Kasumi-1 (cell line): ENCODE measurements around the gene PTPRS.
"Not testable (repeated sequence)": the region's sequence is repeated elsewhere in the genome, so short reads cannot be mapped to it uniquely, and the experiment has no call there.

Experiments used
- DNase-seq, 2 experiments: peaks; one replicate each; lab custom pipeline; 2025; lab: John Stamatoyannopoulos, UW

PTPRS gene

GRCh38 chr19:5333581-5334365 is 6.8 kb downstream of the PTPRS start:
- DNase-seq = no peak

- no peak for DNase-seq
These were observed 8.1 kb downstream of the PTPRS start for GRCh38 chr19:5332501-5332900.

- DNase-seq = no peak
These were observed 8.8 kb downstream of the PTPRS start for GRCh38 chr19:5331790-5332189.

- no peak for DNase-seq
These were observed 10.3 kb downstream of the PTPRS start for GRCh38 chr19:5330307-5330720.

- no peak for DNase-seq
These were observed 11.5 kb downstream of the PTPRS start for GRCh38 chr19:5329141-5329540.

GRCh38 chr19:5328407-5328806 is 12.2 kb downstream of the PTPRS start:
- DNase-seq = not testable (repeated sequence)

- no peak for DNase-seq
These were observed 13.5 kb downstream of the PTPRS start for GRCh38 chr19:5326986-5327623.

GRCh38 chr19:5326545-5326944 is 14.1 kb downstream of the PTPRS start:
- no peak for DNase-seq

GRCh38 chr19:5324947-5325346 is 15.7 kb downstream of the PTPRS start:
- no peak for DNase-seq

- DNase-seq = no peak
These were observed 17.2 kb downstream of the PTPRS start for GRCh38 chr19:5323475-5323811.

- DNase-seq = peak; percentile 13 to 18
These were observed 18.5 kb downstream of the PTPRS start for GRCh38 chr19:5321851-5322681.

GRCh38 chr19:5321066-5321642 is 19.5 kb downstream of the PTPRS start:
- DNase-seq = no peak

GRCh38 chr19:5319516-5319915 is 21.1 kb downstream of the PTPRS start:
- no peak for DNase-seq

GRCh38 chr19:5318306-5318705 is 22.3 kb downstream of the PTPRS start:
- no peak for DNase-seq

- no peak for DNase-seq
These were observed 23.3 kb downstream of the PTPRS start for GRCh38 chr19:5317321-5317720.

- DNase-seq = no peak
These were observed 24.5 kb downstream of the PTPRS start for GRCh38 chr19:5316138-5316537.

GRCh38 chr19:5314907-5315298 is 25.7 kb downstream of the PTPRS start:
- DNase-seq = no peak

GRCh38 chr19:5314012-5314906 is 26.4 kb downstream of the PTPRS start:
- DNase-seq = no peak

- DNase-seq = no peak
These were observed 27.3 kb downstream of the PTPRS start for GRCh38 chr19:5313307-5313706.

GRCh38 chr19:5312058-5312457 is 28.6 kb downstream of the PTPRS start:
- DNase-seq = no peak

GRCh38 chr19:5309438-5310204 is 31.0 kb downstream of the PTPRS start:
- no peak for DNase-seq
